Thoracic aorta (tissue), 2 donors: ENCODE measurements around the gene GSTK1. TPM values are rescaled to one million over a fixed set of nuclear protein-coding genes. Genes with fewer than 3 reads are reported as not detected.
A peak's percentile ranks its signal among the peaks of the same experiment; 100 is the strongest.
"Not testable (repeated sequence)": the region's sequence is repeated elsewhere in the genome, so short reads cannot be mapped to it uniquely, and the experiment has no call there.

Source experiments
- ATAC-seq: fragments of 150-250 bp; one replicate; pipeline ENCODE4 v1.8.0; 2017; ENCODE audit warnings: low read depth; ENCODE audit not compliant: insufficient number of reproducible peaks, low FRiP score
- DNase-seq: peaks from one replicate; pipeline ENCODE4 v3.0.0-alpha.2; 2020; ENCODE audit warnings: low spot score
- H3K27ac ChIP-seq, 2 donors: fragments of 200-600 bp; sonication (generic); 1 replicate in 1 of 2; 2 replicates in 1 of 2; pipeline ENCODE4 v1.5.1; 2016; ENCODE audit warnings: mild to moderate bottlenecking in 2 of 2, moderate library complexity in 2 of 2
- H3K27me3 ChIP-seq: fragments of 200-600 bp; sonication (generic); replicated peaks from 2 replicates; pipeline ENCODE4 v1.6.0; 2016; ENCODE audit warnings: mild to moderate bottlenecking; ENCODE audit not compliant: insufficient read depth
- H3K36me3 ChIP-seq: fragments of 200-600 bp; sonication (generic); one replicate; pipeline ENCODE4 v1.5.1; 2016
- H3K4me1 ChIP-seq, 2 donors: fragments of 200-600 bp; sonication (generic); 1 replicate in 1 of 2; 2 replicates in 1 of 2; pipeline versions ENCODE4 v1.5.1 to v1.6.0; 2016; ENCODE audit warnings: low read depth in 2 of 2, mild to moderate bottlenecking in 1 of 2; ENCODE audit not compliant: control insufficient read depth in 1 of 2
- H3K4me3 ChIP-seq: fragments of 200-600 bp; sonication (generic); 2 replicates; pipeline ENCODE4 v1.5.1; 2016; ENCODE audit warnings: mild to moderate bottlenecking
- H3K9me3 ChIP-seq: fragments of 200-600 bp; sonication (generic); 2 replicates; pipeline ENCODE4 v1.5.1; 2016
- total RNA-seq, 2 donors: library from RNA; depleted of rRNA; stranded (reverse); fragments of >200 nt; gene quantifications; one replicate each; pipeline versions ENCODE4 v1.1.0 to v1.2.3, GENCODE V29; 2016
- TF ChIP-seq, protein P1 (sequence below): fragments of 200-600 bp; sonication (generic); IDR thresholded peaks from one replicate; pipeline ENCODE4 v1.5.1; 2019; ENCODE audit warnings: antibody characterized with exemption

Gene GSTK1
- total RNA-seq, 2 donors from 2014 or later: 106 to 148 TPM

DNA sequence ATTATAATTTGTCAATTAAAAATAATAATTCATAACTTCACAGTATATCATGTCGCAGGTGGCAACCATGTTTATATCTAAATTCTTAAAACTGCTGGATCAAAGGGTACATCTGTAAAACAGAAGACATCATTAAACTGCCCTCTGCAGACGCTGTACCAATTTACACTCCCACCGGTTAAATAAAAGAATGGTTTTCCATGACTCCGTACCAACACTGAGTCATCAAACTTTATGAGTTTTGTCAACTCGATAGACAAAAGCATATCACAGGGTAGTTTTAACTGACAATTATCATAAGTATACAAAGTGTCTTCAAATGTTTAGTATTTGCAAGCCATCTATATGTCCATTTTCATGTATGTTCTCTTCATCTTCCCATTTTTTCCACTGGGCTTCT lies 5.7 kb upstream of the GSTK1 start:
- Histone ChIP-seq H3K27ac (no peak overlapping the region), H3K27me3 (no peaks in the 10 kb centered on the region), H3K4me3 (no peak overlapping the region), H3K9me3 (no peaks in the 10 kb centered on the region), H3K4me1 (peaks cover 0 to 2% of the 10 kb centered on the region in 2 donors), H3K36me3 (no peaks in the 10 kb centered on the region)
- TF ChIP-seq, protein P1, sequence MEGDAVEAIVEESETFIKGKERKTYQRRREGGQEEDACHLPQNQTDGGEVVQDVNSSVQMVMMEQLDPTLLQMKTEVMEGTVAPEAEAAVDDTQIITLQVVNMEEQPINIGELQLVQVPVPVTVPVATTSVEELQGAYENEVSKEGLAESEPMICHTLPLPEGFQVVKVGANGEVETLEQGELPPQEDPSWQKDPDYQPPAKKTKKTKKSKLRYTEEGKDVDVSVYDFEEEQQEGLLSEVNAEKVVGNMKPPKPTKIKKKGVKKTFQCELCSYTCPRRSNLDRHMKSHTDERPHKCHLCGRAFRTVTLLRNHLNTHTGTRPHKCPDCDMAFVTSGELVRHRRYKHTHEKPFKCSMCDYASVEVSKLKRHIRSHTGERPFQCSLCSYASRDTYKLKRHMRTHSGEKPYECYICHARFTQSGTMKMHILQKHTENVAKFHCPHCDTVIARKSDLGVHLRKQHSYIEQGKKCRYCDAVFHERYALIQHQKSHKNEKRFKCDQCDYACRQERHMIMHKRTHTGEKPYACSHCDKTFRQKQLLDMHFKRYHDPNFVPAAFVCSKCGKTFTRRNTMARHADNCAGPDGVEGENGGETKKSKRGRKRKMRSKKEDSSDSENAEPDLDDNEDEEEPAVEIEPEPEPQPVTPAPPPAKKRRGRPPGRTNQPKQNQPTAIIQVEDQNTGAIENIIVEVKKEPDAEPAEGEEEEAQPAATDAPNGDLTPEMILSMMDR: no peak
- DNase-seq (no peak), ATAC-seq (no peak)

DNA sequence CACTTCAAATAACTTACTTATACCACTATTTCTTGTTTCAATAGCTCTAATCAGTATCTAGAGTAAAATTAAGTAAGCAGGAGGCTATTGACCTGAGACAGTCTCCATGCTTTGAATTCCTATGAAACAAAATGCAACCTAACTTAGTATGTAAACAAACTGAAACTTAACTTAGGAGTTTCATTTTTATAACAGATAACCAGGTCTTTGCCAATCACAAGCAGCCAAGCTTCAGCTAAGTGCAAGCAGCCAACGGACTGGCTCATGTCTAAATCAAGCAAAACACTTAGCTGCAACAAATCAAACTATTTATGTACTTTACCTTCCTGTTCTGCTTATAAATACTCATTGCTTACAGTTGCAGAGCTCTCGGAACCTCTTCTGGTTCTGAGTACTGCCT lies 4.4 kb upstream of the GSTK1 start:
- no peaks in the 10 kb centered on the region for H3K9me3 ChIP-seq
- H3K27me3 ChIP-seq: no peaks in the 10 kb centered on the region
- peak overlapping the region; percentile 4 for H3K4me3 ChIP-seq
- no peak for DNase-seq
- H3K27ac ChIP-seq: no peak overlapping the region
- TF ChIP-seq, protein P1: no peak
- no peaks in the 10 kb centered on the region for H3K36me3 ChIP-seq
- H3K4me1 ChIP-seq: peaks cover 0 to 8% of the 10 kb centered on the region in 2 donors
- ATAC-seq: no peak

DNA sequence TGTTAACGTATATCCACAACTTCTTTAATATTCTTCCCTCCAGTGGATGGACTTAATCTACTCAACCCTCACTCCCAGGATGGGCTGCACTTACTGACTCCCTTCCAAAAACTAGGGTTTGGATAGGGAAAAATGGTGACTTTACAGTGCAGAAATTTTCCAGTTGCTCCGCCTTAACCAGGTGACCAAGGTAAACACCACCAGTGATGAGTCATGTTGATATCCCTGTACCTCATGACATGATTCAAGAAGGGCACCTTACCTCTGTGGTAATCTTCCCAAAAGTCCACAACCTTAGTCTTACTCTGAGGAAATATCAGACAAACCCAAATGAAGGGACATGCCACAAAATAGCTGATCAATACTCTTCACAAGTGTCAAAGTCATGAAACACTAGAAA lies 3.5 kb upstream of the GSTK1 start:
- ATAC-seq (no peak), DNase-seq (no peak)
- TF ChIP-seq, protein P1: no peak
- no peak overlapping the region for H3K27ac ChIP-seq
- H3K27me3 ChIP-seq: no peaks in the 10 kb centered on the region
- H3K36me3 ChIP-seq: no peaks in the 10 kb centered on the region
- no peaks in the 10 kb centered on the region for H3K9me3 ChIP-seq
- H3K4me3 ChIP-seq: no peak overlapping the region
- peaks cover 0 to 18% of the 10 kb centered on the region in 2 donors for H3K4me1 ChIP-seq

DNA sequence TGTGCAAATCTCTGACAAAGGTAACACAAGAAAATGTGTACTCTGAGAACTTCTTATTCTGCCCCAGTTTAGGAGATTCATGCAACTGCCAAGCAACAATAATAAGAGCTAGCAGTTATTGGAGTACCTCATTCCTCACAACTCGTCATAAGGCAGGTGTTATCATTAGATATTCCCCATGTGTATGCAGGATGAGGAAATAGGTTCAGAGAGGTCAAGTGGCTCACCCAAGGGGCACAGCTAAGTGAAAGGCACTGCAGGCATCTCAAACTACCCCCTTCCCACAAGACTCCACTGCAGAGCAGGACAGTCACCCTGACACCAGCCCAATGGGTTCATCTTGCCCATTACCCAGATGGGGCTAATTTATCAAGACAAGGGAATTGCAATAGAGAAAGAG lies 1.3 kb upstream of the GSTK1 start:
- peaks cover 0 to 23% of the 10 kb centered on the region in 2 donors for H3K4me1 ChIP-seq
- TF ChIP-seq, protein P1: no peak
- no peak overlapping the region for H3K27ac ChIP-seq
- DNase-seq (no peak), ATAC-seq (no peak)
- no peak overlapping the region for H3K4me3 ChIP-seq
- no peaks in the 10 kb centered on the region for H3K36me3 ChIP-seq
- no peaks in the 10 kb centered on the region for H3K27me3 ChIP-seq
- H3K9me3 ChIP-seq: no peaks in the 10 kb centered on the region

DNA sequence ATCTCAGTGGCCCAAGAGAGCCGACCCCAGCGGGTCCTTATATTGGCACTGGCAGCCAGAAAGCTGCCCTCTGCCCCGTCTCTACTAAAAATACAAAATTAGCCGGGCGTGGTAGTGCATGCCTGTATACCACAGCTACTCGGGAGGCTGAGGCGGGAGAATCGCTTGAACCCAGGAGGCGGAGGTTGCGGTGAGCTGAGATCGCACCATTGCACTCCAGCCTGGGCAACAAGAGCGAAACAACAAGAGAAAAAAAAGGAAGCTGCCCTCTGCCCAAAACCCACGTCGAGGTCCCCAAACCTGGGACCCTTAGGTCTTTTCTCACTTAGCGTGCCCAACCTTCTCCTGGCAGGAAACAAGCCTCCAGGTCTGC lies 941 bp downstream of the GSTK1 start:
- Histone ChIP-seq H3K4me1 (peaks cover 0 to 23% of the 10 kb centered on the region in 2 donors), H3K27ac (peak overlapping the region; percentile 73 to 79), H3K4me3 (peak overlapping the region; percentile 97), H3K36me3 (peaks cover 19% of the 10 kb centered on the region)
- not testable (repeated sequence) for DNase-seq, ATAC-seq, H3K9me3 ChIP-seq, H3K27me3 ChIP-seq

DNA sequence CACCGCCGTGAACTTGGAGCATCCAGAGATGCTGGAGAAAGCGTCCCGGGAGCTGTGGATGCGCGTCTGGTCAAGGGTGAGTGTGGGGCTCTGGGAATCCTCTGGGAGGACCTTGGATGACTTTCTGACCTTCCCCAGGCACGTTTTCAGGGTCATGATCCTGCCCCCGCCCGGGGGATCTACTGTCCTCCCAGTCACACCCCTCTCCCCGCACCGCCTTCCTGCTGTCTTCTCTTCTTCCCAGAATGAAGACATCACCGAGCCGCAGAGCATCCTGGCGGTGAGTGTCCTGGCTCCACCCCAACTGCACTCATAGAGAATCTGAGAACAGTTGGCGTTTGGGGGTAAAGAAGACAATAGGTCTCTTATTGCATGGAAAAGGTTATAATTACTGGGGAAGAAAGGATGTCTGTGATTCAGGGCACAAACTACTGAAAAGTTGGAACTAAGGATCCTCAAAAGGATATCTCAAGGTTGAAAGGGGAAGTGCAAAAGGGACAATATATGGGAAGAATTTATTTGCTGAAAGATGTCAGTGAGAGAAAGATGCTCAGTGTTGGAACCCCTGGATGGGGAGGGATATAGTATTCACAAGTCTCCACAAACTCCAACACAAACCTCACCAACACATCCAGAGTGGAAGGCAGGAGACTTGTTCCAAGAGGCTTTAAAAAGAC lies 1.9 kb downstream of the GSTK1 start:
- ATAC-seq: no peak
- DNase-seq: no peak
- Histone ChIP-seq H3K27ac (no peak overlapping the region), H3K27me3 (no peaks in the 10 kb centered on the region), H3K4me3 (no peak overlapping the region), H3K4me1 (peaks cover 0 to 23% of the 10 kb centered on the region in 2 donors), H3K9me3 (no peaks in the 10 kb centered on the region), H3K36me3 (peaks cover 24% of the 10 kb centered on the region)
- TF ChIP-seq, protein P1: no peak
